GM12864 (cell line): ENCODE data around the gene E2F6.
"Not testable (repeated sequence)": the region's sequence is repeated elsewhere in the genome, so short reads cannot be mapped to it uniquely, and the experiment has no call there.

Experiments used
- DNase-seq: peaks from one replicate; pipeline ENCODE4 v3.0.0-alpha.2; 2011; ENCODE audit warnings: low read depth
- H3K4me3 ChIP-seq: 2 replicates; pipeline ENCODE4 v1.5.1; 2011; ENCODE audit warnings: mild to moderate bottlenecking, low read depth, low read length, control low read depth
- TF ChIP-seq, protein P1 (sequence below): IDR thresholded peaks from 2 replicates; pipeline ENCODE4 v1.5.1; 2011; ENCODE audit warnings: low read depth, mild to moderate bottlenecking, moderate library complexity, low read length, control low read depth, inconsistent platforms; ENCODE audit errors: missing control alignments

E2F6 gene

GRCh38 chr2:11406267-11406957 is 59.5 kb downstream of the E2F6 start:
- TF ChIP-seq, protein P1, sequence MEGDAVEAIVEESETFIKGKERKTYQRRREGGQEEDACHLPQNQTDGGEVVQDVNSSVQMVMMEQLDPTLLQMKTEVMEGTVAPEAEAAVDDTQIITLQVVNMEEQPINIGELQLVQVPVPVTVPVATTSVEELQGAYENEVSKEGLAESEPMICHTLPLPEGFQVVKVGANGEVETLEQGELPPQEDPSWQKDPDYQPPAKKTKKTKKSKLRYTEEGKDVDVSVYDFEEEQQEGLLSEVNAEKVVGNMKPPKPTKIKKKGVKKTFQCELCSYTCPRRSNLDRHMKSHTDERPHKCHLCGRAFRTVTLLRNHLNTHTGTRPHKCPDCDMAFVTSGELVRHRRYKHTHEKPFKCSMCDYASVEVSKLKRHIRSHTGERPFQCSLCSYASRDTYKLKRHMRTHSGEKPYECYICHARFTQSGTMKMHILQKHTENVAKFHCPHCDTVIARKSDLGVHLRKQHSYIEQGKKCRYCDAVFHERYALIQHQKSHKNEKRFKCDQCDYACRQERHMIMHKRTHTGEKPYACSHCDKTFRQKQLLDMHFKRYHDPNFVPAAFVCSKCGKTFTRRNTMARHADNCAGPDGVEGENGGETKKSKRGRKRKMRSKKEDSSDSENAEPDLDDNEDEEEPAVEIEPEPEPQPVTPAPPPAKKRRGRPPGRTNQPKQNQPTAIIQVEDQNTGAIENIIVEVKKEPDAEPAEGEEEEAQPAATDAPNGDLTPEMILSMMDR = no peak
- no peak overlapping the region for H3K4me3 ChIP-seq
- DNase-seq = no peak

DNA sequence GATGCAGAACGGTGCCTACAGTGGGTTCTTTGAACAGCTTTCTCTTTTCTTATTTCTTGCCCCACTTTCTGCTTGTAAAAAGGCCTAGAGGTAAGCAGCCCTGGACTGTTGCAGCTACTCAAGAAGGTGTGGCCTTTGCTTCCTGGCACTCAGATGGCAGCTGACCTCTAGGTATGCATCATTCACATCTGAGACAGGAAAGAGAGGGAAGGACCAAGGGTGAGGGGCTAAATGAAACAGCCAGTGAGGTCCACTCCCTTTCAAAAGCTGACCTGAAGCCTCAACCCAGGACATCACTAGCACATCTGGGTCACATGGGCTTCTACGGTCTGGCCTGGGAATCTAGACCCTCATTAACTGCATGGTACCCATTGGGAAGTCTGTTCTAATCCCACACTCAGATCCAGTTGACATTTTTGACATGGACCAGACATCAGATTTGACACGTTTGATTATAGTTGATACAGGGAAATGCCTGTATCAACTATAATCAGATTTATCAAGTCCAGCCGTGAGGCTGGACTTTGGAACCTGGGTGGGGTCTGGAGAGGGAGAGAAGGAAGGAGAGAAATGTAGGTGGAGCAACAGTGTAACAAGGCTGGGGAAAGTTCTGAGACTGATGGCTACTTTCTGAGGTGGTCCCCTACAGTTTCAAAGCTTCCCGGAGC is 60.2 kb downstream of the E2F6 start:
- TF ChIP-seq, protein P1 = no peak

DNA sequence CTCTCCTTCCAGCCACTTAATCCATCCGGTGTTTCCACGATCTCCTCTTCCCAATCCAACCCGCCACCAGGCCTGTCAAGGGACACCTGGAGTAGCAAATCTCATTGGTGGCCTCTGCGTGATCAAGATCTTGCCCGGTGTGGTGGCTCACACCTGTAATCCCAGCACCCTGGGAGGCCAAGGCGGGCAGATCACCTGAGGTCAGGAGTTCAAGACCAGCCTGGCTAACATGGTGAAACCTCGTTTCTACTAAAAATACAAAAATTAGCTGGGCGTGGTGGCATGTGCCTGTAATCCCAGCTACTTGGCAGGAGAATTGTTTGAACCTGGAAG is 60.9 kb downstream of the E2F6 start:
- DNase-seq, H3K4me3 ChIP-seq: not testable (repeated sequence)

More for the DNA sequence above, 60.2 kb downstream of the E2F6 start:
- no peak for DNase-seq
- H3K4me3 ChIP-seq = no peak overlapping the region

DNA sequence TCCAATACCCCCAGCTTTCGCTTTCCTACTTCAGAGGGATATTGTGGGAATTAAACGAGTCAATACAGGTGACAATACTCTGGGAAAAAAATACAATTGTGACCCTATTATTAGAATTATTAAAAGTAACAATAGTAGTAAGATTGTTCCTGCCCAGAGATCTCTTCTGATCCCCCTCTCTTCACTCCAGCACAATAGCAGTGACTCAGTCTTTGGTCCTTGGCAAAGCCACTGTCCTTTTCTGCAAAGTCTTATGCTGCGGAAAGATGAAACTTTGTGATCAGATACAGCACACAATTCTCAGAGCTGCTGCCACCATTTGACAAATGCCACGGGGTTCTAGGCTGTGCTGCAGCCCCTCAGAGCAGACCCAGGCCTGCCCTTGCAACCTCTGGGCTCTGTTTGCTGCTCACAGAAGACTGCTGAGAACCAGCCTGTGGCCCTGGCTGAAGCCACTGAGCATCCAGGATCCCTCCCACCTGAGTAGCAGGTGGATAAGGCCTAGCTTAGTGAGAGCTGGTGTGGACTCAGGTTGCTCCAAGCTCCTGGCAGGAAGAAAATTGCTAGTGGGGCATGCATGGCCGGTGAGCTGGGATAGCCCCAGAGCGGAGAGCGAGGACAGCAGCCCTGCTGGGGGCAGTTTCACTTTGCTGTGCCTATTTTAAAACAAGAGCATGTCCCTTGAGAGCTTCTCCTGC is 61.4 kb downstream of the E2F6 start:
- TF ChIP-seq, protein P1 = no peak
- no peak for DNase-seq
- H3K4me3 ChIP-seq = no peak overlapping the region

- TF ChIP-seq, protein P1 = no peak
- no peak for DNase-seq
- no peak overlapping the region for H3K4me3 ChIP-seq
Measured at GRCh38 chr2:11402436-11402835, 63.5 kb downstream of the E2F6 start.

- no peak overlapping the region for H3K4me3 ChIP-seq
- TF ChIP-seq, protein P1 = no peak
- DNase-seq = no peak
Measured at GRCh38 chr2:11399438-11399762, 66.6 kb downstream of the E2F6 start.

DNA sequence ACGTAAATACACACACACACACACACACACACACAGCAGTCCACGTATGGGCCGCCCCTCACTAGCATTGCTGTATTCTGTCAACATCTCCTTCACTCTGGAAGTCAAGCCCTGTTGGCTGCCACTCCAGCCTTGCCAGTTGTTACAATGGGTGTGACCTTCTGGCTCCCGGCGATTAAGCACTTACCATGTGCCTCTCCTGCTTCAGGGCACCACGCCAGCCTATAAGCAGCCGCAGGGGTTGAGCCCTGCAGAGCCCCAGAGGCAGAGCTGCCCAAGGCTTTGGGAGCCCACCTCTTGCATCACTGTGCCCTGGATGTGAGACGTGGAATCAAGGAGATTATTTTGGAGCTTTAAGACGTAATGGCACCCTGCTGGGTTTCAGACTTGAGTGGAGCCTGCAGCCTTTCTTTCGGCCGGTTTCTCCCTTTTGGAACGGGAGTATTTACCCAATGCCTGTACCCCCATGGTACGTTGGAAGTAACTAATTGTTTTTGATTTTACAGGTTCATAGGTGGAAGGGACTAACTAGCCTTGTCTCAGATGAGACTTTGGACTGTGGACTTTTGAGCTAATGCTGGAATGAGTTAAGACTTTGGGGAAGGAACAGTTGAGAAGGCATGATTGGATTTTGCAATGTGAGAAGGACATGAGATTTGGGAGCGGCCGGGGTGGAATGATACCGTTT is 67.1 kb downstream of the E2F6 start:
- no peak overlapping the region for H3K4me3 ChIP-seq
- TF ChIP-seq, protein P1 = no peak
- DNase-seq = no peak
